ENCODE measurements around the gene KIAA0753.

GRCh38 chr17:6608321-6608720, 32.2 kb downstream of the KIAA0753 start:
- no peak for TF ChIP-seq CTCF (IDR thresholded peaks at IDR 0.05 in 4 of 5, conservative IDR thresholded peaks at IDR 0.05 in 1 of 5)
- no peak for TF ChIP-seq POLR2A (IDR thresholded peaks at IDR 0.05)
